CD1c-positive myeloid dendritic cell (primary cell): ENCODE data around the gene ZNF362.
A peak's percentile ranks its signal among the peaks of the same experiment; 100 is the strongest.
"Not testable (repeated sequence)": the region's sequence is repeated elsewhere in the genome, so short reads cannot be mapped to it uniquely, and the experiment has no call there.

Source experiments
- DNase-seq: peaks from one replicate; pipeline ENCODE4 v3.0.0-alpha.2; 2016; ENCODE audit errors: extremely low spot score

ZNF362 gene

GRCh38 chr1:33284049-33284448, 27.8 kb downstream of the ZNF362 start:
- DNase-seq, result no peak

- DNase-seq, result no peak
These were observed 30.3 kb downstream of the ZNF362 start for GRCh38 chr1:33286451-33287185.

DNA sequence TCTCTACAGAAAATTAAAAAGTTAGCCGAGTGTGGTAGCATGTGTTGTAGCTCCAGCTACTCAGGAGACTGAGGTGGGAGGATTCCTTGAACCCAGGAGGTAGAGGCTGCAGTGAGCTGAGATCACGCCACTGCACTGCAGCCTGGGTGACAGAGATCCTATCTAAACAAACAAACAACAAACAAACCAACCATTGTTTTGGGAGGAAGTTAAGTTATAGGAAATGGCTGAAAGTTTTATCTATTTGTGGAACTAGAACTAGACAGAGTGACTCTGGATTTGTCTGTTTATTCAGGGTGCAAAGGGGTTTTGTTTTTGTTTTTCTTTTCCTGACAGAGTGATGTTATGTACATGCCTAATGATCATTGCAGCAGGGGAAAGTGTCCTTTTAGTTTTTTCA, 31.0 kb downstream of the ZNF362 start:
- DNase-seq, result no peak

- DNase-seq, result no peak
These were observed 32.9 kb downstream of the ZNF362 start for GRCh38 chr1:33288976-33289857.

DNA sequence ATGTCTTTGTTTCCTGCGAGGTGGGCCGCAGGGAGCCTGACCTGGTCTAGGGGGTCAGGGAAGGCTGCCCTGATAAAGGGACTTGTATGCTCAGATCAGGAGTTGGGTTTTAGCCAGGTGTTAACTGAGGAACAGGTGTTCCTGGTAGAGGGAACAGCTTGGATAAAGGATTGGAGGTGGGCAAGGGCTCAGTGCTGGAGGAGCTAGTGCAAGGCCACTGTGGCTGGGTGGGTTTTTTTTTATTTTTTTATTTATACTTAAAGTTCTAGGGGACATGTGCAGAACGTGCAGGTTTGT, 33.5 kb downstream of the ZNF362 start:
- no peak for DNase-seq

GRCh38 chr1:33290615-33291014, 34.3 kb downstream of the ZNF362 start:
- not testable (repeated sequence) for DNase-seq

DNA sequence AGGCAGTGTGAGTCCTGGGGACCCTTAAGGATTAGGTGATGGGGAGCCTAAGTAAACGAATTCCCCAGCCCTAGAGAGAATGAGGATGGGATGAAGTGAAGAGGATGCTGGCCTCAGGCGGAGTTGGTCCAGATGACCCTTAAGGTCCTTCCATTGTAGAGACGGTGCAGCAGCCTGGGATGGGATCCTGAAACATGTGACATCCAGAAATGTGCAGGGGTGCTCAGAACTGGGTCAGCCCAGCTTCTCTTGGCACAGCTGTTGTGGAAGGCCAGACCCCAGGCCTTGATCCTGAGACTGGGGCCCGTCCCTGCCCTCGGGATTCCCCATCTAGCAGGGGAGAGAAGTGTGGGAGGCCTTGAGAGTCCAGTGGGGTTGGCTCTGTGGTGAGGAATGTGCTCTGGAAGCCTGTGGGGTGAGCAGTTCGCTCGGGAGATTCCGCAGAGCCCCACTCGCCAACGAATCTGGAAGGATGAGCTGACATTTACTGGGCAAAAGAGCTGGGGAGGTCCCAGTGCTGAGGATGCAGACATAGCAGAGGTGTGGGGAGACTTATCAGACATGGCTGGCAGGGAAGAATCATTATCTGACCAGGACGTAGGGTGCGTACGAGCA, 36.5 kb downstream of the ZNF362 start:
- no peak for DNase-seq

DNA sequence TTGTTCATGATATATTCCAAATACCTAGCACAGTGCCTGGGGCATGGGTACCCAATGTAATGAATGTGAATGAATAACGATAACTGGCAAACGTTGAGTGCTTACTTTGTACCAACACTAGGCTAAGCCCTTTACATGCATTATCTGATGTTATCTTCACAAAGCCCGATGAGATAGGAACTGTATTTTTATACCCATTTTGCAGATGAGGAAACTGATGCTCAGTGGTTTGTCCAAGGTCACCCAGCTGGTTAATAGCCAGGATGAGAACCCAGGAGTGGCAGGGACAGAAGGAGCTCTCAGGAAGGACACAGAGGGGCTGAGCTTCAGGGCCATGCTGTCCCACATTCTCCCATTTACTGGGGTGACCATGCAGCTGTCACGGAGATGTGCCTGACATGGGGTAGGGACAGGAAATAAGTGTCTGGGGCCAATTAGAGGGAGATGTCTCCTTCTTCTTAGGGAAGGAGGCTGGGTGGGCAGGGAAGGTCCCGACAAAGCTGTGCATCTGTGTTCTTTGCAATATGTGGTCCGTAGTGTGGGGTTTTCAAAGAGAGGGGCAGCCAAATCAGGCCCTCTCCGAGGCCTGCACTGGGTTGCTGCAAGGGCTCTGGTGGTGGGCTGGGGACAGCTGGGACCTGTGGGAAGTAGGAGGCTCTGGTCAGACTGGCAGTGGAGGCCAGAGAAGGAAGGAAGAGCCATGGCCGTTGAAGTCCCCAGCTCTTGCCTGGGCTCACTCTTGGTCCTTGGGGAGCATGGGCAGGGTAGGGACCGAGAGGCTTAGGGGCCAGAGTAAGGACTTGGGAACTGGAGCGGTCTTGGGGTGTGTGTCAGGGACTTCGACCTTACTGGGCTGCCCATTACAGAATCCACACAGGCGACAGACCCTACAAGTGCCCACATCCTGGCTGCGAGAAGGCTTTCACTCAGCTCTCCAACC, 38.0 kb downstream of the ZNF362 start:
- DNase-seq, result no peak

DNA sequence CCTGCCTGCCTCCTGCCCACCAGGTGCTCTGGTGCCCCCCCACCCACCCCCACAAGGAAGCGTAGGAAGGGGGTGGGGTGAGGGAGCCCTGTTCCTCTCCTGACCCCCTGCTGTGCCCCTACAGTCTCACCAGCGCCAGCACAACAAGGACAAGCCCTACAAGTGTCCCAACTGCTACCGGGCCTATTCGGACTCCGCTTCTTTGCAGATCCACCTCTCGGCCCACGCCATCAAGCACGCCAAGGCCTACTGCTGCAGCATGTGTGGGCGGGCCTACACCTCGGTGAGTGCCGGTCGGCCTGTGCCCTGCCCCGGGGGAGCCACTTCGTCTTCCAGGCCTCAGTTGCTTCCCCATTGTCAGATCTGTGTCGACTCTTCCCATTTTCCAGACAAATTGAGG, 38.7 kb downstream of the ZNF362 start:
- DNase-seq, result no peak

DNA sequence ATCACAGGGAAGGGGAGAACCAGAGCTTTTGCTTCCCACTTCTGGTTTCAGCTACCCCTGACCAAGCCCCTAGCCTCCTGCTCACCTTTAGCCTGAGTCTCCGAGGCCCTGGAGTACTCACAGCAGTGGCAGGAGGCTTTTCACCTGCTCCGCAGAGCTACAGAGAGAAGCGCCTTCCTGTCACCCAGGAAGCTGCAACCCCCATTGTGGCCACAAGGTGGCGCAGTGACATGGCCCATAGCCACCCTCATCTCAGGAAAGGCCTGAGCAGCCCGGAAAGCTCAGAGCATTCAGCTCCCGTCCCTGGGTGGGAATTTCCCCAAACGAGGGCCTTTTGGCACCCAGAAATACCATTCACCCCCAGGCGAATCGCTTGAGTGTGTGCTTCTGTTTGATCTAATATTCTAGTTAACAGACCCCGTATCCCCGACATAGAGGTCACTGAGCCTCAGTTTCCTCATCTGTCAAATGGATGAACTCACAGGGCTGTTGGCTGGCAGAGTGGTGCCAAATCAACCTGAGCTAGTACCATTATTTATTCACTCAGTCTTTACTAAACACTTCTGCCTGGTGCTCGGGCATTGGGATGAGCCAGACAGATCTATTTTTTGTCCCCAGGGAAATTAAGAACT, 39.3 kb downstream of the ZNF362 start:
- DNase-seq, result peak; percentile 87

DNA sequence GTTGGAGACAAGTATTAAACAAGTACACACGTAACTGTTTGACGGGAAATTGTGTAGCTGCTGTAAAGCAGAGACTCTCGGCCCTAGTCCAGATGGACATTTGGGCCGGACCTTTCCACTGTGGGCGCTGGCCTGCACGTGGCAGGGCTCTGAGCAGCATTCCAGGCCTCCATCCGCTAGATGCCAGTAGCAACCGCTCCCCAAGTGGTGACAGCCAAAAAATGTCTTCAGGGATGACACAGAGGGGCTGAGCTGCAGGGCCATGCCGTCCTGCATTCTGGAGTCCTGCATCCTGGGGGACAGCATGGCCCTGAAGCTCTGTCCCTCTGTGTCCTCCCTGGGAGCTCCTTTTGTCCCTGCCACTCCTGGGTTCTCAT, 39.8 kb downstream of the ZNF362 start:
- no peak for DNase-seq

DNA sequence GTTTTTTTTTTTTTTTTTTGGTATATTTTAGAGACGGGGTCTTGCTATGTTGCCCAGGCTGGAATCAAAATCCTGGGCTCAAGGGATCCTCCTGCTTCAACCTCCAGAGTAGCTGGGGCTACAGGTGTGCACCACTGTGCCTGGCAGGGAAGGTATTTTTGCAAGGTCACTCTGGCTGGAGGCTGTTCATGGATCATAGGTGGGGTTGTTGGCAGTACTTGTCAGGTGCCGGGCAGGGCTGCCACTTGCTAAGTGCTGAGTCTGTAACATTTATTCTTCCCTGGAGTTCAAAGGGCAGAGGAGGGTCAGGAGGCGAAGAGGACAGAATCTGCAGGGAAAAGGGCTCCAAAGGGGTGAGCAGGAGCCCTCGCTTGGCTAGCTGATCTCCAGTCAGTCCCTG, 40.5 kb downstream of the ZNF362 start:
- no peak for DNase-seq

DNA sequence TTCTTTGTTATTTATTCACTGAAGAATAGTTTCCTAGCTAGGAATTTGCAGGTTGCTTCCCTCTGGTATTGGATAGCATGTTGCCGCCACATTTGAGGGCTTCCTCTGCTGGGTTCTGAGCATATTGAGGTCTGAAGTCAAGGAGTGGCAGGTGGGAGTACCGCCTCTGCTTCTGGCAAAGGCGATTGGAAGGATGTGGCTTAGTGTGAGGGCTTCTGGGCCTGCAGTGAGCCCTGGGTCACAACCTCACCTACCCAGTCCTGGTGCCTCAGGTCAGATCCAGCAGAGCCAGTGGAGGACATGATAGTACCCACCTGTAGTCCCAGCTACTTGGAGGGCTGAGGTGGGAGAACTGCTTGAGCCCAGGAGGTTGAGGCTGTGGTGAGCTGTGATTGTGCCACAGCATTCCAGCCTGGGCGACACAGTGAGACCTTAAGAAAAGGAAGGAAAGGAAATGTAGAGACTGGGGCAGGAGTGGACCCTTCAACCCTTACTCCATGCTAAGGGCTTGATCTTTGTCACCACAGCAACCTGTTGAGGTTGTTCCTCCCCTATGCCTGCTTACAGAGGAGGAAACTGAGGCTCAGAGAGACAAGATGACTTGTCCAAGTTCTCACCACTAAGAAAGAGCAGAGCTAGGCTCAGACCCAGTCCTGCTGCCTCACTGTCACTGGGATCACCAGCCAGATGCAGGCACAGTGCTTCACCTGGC, 41.8 kb downstream of the ZNF362 start:
- no peak for DNase-seq

DNA sequence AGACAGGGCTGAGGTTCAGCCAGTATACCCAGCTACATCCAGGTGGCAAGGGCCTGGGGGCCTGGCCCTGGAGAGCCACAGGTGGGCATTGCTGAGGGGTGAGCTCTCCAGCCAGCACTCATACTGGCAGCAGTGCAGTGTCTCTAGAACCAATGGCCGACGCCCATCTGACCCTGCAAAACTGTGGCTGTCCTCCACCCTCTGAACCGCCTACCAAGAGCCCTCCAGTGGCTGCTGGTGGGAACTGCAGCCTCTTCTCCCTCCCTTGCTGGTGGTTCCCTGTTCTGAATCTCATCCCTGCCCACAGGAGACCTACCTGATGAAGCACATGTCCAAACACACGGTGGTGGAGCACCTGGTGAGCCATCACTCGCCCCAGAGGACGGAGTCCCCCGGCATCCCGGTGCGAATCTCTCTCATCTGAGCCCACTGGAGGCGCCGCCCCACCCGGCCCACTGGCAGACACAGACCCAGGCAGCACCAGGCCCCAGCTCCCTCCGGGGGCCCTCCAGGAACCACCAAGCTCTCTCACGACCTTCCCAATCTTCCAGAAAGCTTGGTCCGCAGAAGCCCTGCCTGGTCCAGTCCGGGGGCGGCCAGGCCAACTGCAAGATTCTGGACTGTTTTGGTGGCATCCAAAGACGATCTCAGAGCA, 42.5 kb downstream of the ZNF362 start:
- DNase-seq, result peak; percentile 65

DNA sequence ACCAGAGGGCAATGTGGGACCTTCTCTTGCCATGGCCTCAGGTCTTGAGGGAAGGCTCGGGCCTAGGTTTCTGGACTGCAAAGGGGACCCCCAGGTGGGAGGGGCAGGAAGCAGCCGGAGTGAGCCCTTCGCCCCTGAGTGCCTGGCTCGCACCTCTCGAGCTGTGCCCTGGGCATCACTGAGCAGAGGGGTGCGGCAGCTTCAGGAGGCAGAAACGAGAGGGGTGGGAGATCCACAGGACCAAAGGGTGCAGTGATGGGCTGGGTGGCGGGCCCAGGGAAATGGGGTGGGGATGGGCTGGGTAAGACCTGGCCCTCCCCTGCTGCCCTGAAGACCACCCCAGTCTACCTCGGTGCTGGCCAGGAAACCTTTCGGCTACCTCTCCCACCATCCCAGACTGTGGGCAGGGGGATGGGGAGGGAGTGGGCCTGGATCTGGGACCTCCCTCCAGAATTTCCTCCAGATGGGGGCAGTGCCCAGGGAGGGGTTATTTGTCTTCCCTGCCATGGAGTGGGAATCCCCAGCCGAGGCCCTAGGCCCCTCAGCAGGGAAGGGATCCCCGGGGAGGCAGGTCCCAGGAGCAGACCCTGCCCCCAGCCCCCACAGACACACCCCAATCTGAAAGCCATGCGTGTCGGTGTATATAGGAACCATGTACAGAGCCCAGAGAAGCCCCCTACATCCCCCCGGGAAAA, 43.3 kb downstream of the ZNF362 start:
- DNase-seq, result no peak

- no peak for DNase-seq
These were observed 44.4 kb downstream of the ZNF362 start for GRCh38 chr1:33300673-33301072.

DNA sequence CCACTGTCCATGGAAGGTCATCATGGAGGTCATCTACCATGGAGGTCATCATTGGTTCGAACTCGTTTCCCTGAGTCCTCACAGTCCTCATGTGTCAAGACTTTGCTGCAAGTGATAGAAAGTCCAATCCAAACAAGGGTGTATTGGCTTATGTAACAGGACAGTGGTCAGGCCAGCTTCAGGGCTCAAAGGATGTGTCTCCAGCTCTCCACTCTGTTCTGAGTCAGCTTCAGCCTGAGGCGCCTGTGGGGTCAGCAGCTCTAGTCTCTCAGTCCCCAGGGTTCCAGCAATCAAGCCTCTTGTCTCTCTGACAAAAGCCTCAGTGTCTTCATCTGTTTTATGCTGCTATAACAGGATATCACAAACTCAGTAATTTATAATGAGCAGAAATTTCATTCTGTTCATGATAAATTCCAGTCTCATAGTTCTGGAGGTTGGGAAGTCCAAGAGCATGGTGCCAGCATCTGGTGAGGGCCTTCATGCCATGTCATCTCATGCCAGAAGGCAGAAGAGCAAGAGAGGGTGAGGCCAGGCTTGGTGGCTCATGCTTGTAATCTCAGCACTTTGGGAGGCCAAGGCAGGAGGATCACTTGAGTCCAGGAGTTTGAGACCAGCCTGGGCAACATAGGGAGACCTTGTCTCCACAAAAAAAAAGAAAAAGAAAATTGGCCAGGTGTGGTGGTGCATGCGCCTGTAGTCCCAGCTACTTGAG, 45.1 kb downstream of the ZNF362 start:
- no peak for DNase-seq

GRCh38 chr1:33302325-33302724, 46.0 kb downstream of the ZNF362 start:
- no peak for DNase-seq

- no peak for DNase-seq
These were observed 48.7 kb downstream of the ZNF362 start for GRCh38 chr1:33305016-33305415.
